Thoracic aorta (tissue), 2 donors: ENCODE data around the gene NUP42. TPM values are rescaled to one million over a fixed set of nuclear protein-coding genes. Genes with fewer than 3 reads are reported as not detected.

ENCODE experiments used
- ATAC-seq: fragments of 150-250 bp; one replicate; pipeline ENCODE4 v1.8.0; 2017; ENCODE audit warnings: low read depth; ENCODE audit not compliant: insufficient number of reproducible peaks, low FRiP score
- DNase-seq: peaks from one replicate; pipeline ENCODE4 v3.0.0-alpha.2; 2020; ENCODE audit warnings: low spot score
- H3K27ac ChIP-seq, 2 donors: fragments of 200-600 bp; sonication (generic); 1 replicate in 1 of 2; 2 replicates in 1 of 2; pipeline ENCODE4 v1.5.1; 2016; ENCODE audit warnings: mild to moderate bottlenecking in 2 of 2, moderate library complexity in 2 of 2
- H3K27me3 ChIP-seq: fragments of 200-600 bp; sonication (generic); replicated peaks from 2 replicates; pipeline ENCODE4 v1.6.0; 2016; ENCODE audit warnings: mild to moderate bottlenecking; ENCODE audit not compliant: insufficient read depth
- H3K36me3 ChIP-seq: fragments of 200-600 bp; sonication (generic); one replicate; pipeline ENCODE4 v1.5.1; 2016
- H3K4me1 ChIP-seq, 2 donors: fragments of 200-600 bp; sonication (generic); 1 replicate in 1 of 2; 2 replicates in 1 of 2; pipeline versions ENCODE4 v1.5.1 to v1.6.0; 2016; ENCODE audit warnings: low read depth in 2 of 2, mild to moderate bottlenecking in 1 of 2; ENCODE audit not compliant: control insufficient read depth in 1 of 2
- H3K4me3 ChIP-seq: fragments of 200-600 bp; sonication (generic); 2 replicates; pipeline ENCODE4 v1.5.1; 2016; ENCODE audit warnings: mild to moderate bottlenecking
- H3K9me3 ChIP-seq: fragments of 200-600 bp; sonication (generic); 2 replicates; pipeline ENCODE4 v1.5.1; 2016
- total RNA-seq, 2 donors: library from RNA; depleted of rRNA; stranded (reverse); fragments of >200 nt; gene quantifications; one replicate each; pipeline versions ENCODE4 v1.1.0 to v1.2.3, GENCODE V29; 2016
- TF ChIP-seq, protein P1 (sequence below): fragments of 200-600 bp; sonication (generic); IDR thresholded peaks from one replicate; pipeline ENCODE4 v1.5.1; 2019; ENCODE audit warnings: antibody characterized with exemption

NUP42 gene
- total RNA-seq, 2 donors from 2014 or later = 34.0 to 54.7 TPM

DNA sequence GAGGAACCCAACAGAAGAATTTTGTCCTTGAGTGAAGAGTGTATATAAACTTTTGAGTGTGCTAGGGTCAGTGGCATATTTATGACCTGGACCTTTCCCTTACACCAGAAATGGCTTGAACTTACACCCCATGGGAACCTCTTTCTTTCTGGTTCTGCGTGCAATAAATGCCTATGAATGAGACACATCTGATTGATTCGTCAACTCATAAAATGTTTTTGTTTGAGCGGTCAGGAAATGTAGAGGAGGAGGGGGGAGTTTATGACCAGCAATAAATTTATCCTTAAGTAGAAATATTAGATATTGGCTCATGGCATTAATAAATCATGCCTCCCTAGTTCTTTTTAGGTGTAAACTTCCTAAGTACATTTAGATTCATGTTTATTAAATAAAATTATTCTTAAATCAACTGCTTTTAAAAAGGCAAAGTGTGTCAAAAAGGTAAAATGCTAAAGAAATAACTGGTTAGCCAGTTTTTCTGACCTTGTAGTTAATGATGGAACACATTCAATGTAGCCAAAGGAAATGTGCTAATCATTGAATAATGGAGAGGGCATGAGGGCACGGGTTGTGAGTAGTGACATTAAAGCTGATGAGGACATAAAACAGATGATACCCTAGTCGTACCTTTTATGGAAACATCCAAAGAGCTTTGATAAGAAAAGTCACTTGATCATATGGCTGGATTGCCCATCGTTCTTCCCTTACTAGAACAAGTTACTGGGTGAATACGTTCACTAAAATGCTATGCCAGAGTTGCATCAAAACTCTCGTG, 13.6 kb upstream of the NUP42 start:
- H3K27ac ChIP-seq = no peak overlapping the region
- DNase-seq (no peak), ATAC-seq (no peak)
- H3K27me3 ChIP-seq = no peaks in the 10 kb centered on the region
- H3K4me3 ChIP-seq = no peak overlapping the region
- TF ChIP-seq, protein P1, sequence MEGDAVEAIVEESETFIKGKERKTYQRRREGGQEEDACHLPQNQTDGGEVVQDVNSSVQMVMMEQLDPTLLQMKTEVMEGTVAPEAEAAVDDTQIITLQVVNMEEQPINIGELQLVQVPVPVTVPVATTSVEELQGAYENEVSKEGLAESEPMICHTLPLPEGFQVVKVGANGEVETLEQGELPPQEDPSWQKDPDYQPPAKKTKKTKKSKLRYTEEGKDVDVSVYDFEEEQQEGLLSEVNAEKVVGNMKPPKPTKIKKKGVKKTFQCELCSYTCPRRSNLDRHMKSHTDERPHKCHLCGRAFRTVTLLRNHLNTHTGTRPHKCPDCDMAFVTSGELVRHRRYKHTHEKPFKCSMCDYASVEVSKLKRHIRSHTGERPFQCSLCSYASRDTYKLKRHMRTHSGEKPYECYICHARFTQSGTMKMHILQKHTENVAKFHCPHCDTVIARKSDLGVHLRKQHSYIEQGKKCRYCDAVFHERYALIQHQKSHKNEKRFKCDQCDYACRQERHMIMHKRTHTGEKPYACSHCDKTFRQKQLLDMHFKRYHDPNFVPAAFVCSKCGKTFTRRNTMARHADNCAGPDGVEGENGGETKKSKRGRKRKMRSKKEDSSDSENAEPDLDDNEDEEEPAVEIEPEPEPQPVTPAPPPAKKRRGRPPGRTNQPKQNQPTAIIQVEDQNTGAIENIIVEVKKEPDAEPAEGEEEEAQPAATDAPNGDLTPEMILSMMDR = no peak
- H3K9me3 ChIP-seq = no peaks in the 10 kb centered on the region
- H3K4me1 ChIP-seq = no peaks in the 10 kb centered on the region
- H3K36me3 ChIP-seq = peaks cover 3% of the 10 kb centered on the region

DNA sequence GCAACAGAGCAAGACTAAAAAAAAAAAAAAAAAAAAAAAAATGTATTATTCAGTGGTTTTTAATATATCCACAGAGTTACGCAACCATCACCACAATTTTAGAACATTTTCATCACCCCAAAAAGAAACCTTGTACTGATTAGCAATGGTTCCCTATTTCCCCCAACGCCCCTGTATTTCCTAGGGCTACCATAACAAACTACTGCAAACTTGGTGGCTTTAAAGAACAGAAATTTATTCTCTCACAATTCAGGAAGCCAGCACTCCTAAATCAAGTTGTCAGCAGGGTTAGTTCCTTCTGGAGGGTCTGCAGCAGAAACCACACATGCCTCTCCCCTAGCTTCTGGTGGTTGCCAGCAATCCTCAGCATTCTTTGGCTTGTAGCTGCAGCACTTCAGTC, 5.9 kb upstream of the NUP42 start:
- ATAC-seq (no peak), DNase-seq (no peak)
- H3K36me3 ChIP-seq = no peaks in the 10 kb centered on the region
- no peak overlapping the region for H3K27ac ChIP-seq
- H3K4me3 ChIP-seq = no peak overlapping the region
- TF ChIP-seq, protein P1 = no peak
- peaks cover 0 to 3% of the 10 kb centered on the region in 2 donors for H3K4me1 ChIP-seq
- H3K9me3 ChIP-seq = no peaks in the 10 kb centered on the region
- H3K27me3 ChIP-seq = no peaks in the 10 kb centered on the region

DNA sequence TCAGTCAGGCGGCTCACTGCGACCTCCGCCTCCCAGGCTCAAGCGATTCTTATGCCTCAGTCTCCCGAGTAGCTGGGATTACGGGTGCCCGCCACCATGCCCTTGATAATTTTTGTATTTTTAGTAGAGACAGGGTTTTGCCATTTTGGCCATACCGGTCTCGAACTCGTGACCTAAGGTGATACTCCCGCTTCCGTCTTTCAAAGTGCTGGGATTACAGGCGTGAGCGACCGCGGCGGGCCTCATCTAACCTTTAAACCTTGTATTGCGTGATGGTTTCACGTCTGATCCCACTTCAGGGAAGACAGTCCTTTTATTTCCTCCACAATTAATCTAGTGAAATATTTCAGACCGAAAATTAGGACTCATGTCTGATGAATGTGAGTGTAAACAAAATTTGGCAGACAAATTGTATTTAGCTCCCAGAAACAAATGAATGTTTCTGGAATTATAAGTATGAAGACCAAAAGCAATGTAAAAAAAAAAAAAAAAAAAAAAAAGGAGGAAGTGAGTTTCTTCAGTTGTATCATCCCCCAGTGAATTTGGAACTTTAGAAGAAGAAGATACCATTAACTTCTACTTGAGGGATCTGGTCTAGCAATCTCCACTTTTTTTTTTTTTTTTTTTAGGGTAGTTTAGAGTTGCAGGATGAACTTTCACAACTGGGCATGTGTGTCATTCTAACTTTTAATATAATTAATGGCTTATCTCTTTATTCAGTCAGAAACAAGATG, 1.6 kb downstream of the NUP42 start:
- Histone ChIP-seq H3K36me3 (peaks cover 9% of the 10 kb centered on the region), H3K27me3 (no peaks in the 10 kb centered on the region), H3K27ac (no peak overlapping the region), H3K4me3 (peak overlapping the region; percentile 90), H3K9me3 (no peaks in the 10 kb centered on the region), H3K4me1 (peaks cover 19 to 42% of the 10 kb centered on the region in 2 donors)
- no peak for ATAC-seq
- TF ChIP-seq, protein P1 = no peak
- DNase-seq = no peak

DNA sequence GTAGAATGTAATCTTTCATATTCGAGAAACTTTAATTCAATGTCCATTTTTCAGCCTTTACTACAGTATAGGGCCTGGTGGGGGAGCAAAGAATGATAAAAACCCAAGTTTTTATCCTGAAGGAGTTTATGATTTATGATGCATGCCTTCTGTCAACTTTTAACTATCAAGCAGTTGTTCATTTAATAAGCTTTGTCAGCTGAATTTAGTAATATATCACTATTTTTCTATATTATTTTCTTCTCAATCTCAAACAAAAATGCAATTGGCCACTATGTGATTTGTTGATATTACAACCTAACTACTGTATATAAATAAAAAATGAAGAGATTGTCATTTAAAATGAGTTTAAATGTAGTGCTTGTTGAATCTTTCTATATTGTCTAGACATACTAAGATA, 2.4 kb downstream of the NUP42 start:
- Histone ChIP-seq H3K27me3 (no peaks in the 10 kb centered on the region), H3K9me3 (no peaks in the 10 kb centered on the region), H3K27ac (no peak overlapping the region), H3K4me3 (no peak overlapping the region), H3K4me1 (peaks cover 19 to 42% of the 10 kb centered on the region in 2 donors), H3K36me3 (peaks cover 9% of the 10 kb centered on the region)
- ATAC-seq (no peak), DNase-seq (no peak)
- TF ChIP-seq, protein P1 = no peak

DNA sequence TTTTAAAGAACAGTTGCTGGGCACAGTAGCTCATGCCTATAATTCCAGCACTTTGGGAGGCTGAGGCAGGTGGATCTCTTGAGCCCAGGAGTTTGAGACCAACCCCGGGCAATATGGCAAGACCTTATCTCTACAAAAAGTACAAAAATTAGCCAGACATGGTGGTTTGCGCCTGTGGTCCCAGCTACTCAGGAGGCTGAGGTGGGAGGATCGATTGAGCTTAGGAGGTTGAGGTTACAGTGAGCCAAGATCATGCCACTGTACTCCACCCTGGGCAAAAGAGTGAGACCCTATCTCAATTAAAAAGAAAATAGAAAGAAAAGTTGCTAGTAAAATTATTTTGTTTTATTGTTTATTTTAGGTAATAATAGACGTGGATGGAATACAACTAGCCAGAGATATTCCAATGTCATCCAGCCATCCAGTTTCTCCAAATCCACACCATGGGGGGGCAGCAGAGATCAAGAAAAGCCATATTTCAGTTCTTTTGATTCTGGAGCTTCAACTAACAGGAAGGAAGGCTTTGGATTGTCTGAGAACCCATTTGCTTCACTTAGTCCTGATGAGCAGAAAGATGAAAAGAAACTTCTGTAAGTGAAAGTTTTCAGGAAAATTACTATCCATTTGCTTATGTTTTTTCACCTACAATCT, 3.0 kb downstream of the NUP42 start:
- no peak for ATAC-seq
- DNase-seq = no peak
- H3K9me3 ChIP-seq = no peaks in the 10 kb centered on the region

More for the DNA sequence above, 3.0 kb downstream of the NUP42 start:
- Histone ChIP-seq H3K36me3 (peaks cover 9% of the 10 kb centered on the region), H3K4me3 (no peak overlapping the region), H3K4me1 (peaks cover 19 to 42% of the 10 kb centered on the region in 2 donors), H3K27me3 (no peaks in the 10 kb centered on the region), H3K27ac (no peak overlapping the region)
- TF ChIP-seq, protein P1 = peak; percentile 45
